Activated naive CD8-positive, alpha-beta T cell treated with anti-CD3 and anti-CD28 coated beads, Interleukin-2, amount 50 U/mL, for 16 hours (primary cell): Measurements from ENCODE around the gene MOV10L1.

ENCODE experiments used
- DNase-seq: peaks from one replicate; pipeline ENCODE4 v3.0.0-alpha.2; 2020; ENCODE audit warnings: low read depth, low spot score

The MOV10L1 gene

GRCh38 chr22:50188356-50188755, 98.5 kb downstream of the MOV10L1 start:
- DNase-seq, result no peak

GRCh38 chr22:50189184-50189848, 99.5 kb downstream of the MOV10L1 start:
- no peak for DNase-seq

- DNase-seq, result no peak
These were observed 100.0 kb downstream of the MOV10L1 start for GRCh38 chr22:50189849-50190181.

GRCh38 chr22:50190182-50190940, 100.6 kb downstream of the MOV10L1 start:
- DNase-seq, result peak; percentile 29

- DNase-seq, result peak; percentile 54
These were observed 101.3 kb downstream of the MOV10L1 start for GRCh38 chr22:50190941-50191741.

- no peak for DNase-seq
These were observed 102.8 kb downstream of the MOV10L1 start for GRCh38 chr22:50192436-50193204.

GRCh38 chr22:50193621-50194020, 103.8 kb downstream of the MOV10L1 start:
- DNase-seq, result no peak

- no peak for DNase-seq
These were observed 104.4 kb downstream of the MOV10L1 start for GRCh38 chr22:50194037-50194805.

- DNase-seq, result no peak
These were observed 106.5 kb downstream of the MOV10L1 start for GRCh38 chr22:50196256-50196655.

GRCh38 chr22:50197000-50197800, 107.4 kb downstream of the MOV10L1 start:
- DNase-seq, result no peak

- no peak for DNase-seq
These were observed 108.2 kb downstream of the MOV10L1 start for GRCh38 chr22:50197856-50198623.

GRCh38 chr22:50198624-50199017, 108.8 kb downstream of the MOV10L1 start:
- no peak for DNase-seq

- DNase-seq, result no peak
These were observed 109.5 kb downstream of the MOV10L1 start for GRCh38 chr22:50199251-50199721.

GRCh38 chr22:50199829-50200460, 110.1 kb downstream of the MOV10L1 start:
- DNase-seq, result no peak

GRCh38 chr22:50200461-50201190, 110.8 kb downstream of the MOV10L1 start, which contains the start of gene SELENOO:
Gene SELENOO (plus strand): TSS chr22:50201011. CDS start chr22:50201037, 26 bp downstream.
- DNase-seq, result peak; percentile 88

GRCh38 chr22:50201191-50202129, 111.7 kb downstream of the MOV10L1 start:
- DNase-seq, result no peak
